Activated CD4-positive, alpha-beta T cell treated with anti-CD3 and anti-CD28 coated beads, Interleukin-2, amount 10 ng/mL, durations not matched to agents 24 days and 14 days (primary cell): Measurements from ENCODE around the gene DBNDD1. TPM values are rescaled to one million over a fixed set of nuclear protein-coding genes. Genes with fewer than 3 reads are reported as not detected.

ENCODE experiments used
- DNase-seq: peaks from one replicate; pipeline ENCODE4 v3.0.0; 2022
- H3K27ac Mint-ChIP-seq: one replicate; pipeline ENCODE4 v1.8.0; 2022; ENCODE audit warnings: mild to moderate bottlenecking, mixed read lengths
- H3K27me3 Mint-ChIP-seq: one replicate; pipeline ENCODE4 v1.8.0; 2022; ENCODE audit warnings: mixed read lengths
- H3K36me3 Mint-ChIP-seq: one replicate; pipeline ENCODE4 v1.8.0; 2022; ENCODE audit warnings: low read depth, mild to moderate bottlenecking, mixed read lengths
- H3K4me1 Mint-ChIP-seq: one replicate; pipeline ENCODE4 v1.8.0; 2021; ENCODE audit warnings: mixed read lengths
- H3K4me3 Mint-ChIP-seq: one replicate; pipeline ENCODE4 v1.8.0; 2022; ENCODE audit warnings: mild to moderate bottlenecking, moderate library complexity, mixed read lengths
- H3K9me3 Mint-ChIP-seq: one replicate; pipeline ENCODE4 v1.8.0; 2021; ENCODE audit warnings: mixed read lengths
- intact Hi-C: fragments of 100-400 bp; cut with micrococcal nuclease; formaldehyde crosslinking; loops from one replicate; pipeline ENCODE4 v1.15.1; 2023
- total RNA-seq: library from RNA; stranded (reverse); gene quantifications from 2 replicates; pipeline ENCODE4 v1.2.3, GENCODE V29; 2022

Gene DBNDD1
- total RNA-seq, 1 donor from 2014 or later: not detected

DNA sequence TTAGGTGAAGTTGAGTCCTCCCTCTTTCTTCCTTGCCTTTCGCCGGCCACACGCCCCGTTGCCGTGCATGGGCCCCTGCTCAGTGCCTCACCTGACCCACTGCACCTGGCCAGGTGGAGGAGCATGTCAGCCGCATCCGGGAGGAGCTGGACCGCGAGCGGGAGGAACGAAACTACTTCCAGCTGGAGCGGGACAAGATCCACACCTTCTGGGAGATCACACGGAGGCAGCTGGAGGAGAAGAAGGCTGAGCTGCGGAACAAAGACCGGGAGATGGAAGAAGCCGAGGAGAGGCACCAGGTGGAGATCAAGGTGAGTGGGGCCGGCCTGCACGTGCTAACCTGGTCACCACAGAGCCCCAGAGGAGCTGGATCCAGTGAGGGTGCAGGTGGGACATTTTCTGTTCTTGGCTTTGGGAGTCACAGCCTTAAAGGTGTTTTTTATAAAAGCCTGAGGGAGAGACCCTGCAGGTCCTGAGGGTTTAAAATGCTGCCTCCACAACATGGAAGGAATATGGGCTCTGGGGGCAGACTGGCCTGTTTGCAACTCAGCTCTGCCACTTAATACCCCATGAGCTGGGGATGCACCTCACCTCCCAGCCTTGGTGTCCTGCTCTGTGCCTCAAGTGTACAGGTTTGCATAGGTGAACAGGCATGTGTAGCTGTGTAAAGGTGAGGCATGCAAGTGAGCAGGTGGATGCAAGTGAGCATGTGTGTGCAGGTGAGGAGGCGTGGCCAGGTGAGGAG lies 12.1 kb upstream of the DBNDD1 start:
- intact Hi-C loops: no loop called here
- DNase-seq: no peak
- Mint-ChIP-seq H3K4me1 (peaks cover 4% of the 10 kb centered on the region), H3K27ac (peak overlapping the region; percentile 83), H3K36me3 (peaks cover 9% of the 10 kb centered on the region), H3K9me3 (peaks cover 6% of the 10 kb centered on the region), H3K4me3 (no peak overlapping the region), H3K27me3 (no peaks in the 10 kb centered on the region)

DNA sequence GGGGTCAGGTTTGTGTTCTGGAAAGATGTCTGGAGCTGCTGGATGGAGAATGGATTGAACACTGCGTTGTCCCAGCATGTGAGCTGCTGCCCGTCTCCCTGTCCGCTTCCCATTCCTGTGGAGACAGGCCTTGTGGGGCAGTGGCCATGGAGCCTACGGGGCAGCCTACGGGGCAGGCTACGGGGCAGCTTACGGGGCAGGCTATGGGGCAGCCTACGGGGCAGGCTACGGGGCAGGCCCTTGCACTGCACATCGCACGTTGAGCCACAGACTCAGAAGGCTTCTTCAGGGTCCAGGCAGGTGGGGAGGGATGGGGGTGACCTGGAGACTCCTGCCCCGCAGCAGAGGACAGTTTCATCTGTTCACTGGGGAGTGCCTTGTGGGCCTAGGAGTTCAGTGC lies 9.7 kb upstream of the DBNDD1 start:
- no peaks in the 10 kb centered on the region for H3K27me3 Mint-ChIP-seq
- no peak overlapping the region for H3K4me3 Mint-ChIP-seq
- H3K36me3 Mint-ChIP-seq: peaks cover 9% of the 10 kb centered on the region
- peaks cover 6% of the 10 kb centered on the region for H3K9me3 Mint-ChIP-seq
- no peak overlapping the region for H3K27ac Mint-ChIP-seq
- DNase-seq: no peak
- intact Hi-C loops: no loop called here
- H3K4me1 Mint-ChIP-seq: peaks cover 12% of the 10 kb centered on the region

DNA sequence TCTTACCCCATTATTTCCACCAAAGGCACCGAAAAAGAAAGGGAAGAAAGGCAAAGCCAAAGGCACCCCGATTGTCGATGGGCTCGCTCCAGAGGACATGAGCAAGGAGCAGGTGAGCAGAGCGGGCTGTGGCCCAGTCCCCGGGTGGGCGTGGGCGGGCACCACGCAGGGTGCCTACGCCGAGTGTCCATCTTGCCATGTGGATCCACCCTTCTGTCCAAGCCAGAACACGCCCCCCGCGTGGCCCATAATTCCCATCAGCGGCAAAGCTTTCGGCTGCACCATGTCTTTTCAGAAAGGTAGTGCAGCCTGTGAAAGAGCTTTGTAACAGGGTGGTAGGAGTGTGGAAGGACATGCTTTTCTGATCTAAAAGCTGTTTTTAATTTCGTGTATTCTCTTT lies 8.4 kb upstream of the DBNDD1 start:
- H3K36me3 Mint-ChIP-seq: peaks cover 9% of the 10 kb centered on the region
- no peak overlapping the region for H3K4me3 Mint-ChIP-seq
- peaks cover 12% of the 10 kb centered on the region for H3K4me1 Mint-ChIP-seq
- intact Hi-C loops: no loop called here
- H3K27ac Mint-ChIP-seq: no peak overlapping the region
- peaks cover 6% of the 10 kb centered on the region for H3K9me3 Mint-ChIP-seq
- DNase-seq: no peak
- no peaks in the 10 kb centered on the region for H3K27me3 Mint-ChIP-seq

DNA sequence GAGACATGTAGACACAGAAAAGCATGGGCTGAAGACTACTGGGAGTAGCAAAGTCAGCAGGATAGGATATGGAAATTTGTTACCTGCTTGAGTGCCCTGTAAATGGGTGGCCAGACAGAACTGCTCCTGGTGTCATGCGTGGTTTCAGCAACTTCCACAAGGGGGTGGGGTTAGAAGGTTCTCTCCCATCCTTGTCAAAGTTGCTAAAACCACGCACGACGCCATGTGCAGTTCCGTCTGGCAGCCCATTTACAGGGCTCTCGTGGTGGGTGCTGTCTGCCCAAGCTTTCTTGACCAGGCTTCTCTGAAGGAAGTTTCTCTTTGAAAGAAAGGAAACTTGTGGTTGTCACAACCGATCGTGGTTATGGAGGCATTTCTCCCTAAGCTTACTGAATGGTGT lies 6.9 kb upstream of the DBNDD1 start:
- intact Hi-C loops: no loop called here
- Mint-ChIP-seq H3K36me3 (peaks cover 2% of the 10 kb centered on the region), H3K4me3 (no peak overlapping the region), H3K4me1 (peaks cover 18% of the 10 kb centered on the region), H3K9me3 (peaks cover 6% of the 10 kb centered on the region), H3K27ac (no peak overlapping the region), H3K27me3 (peaks cover 2% of the 10 kb centered on the region)
- DNase-seq: peak; percentile 67

DNA sequence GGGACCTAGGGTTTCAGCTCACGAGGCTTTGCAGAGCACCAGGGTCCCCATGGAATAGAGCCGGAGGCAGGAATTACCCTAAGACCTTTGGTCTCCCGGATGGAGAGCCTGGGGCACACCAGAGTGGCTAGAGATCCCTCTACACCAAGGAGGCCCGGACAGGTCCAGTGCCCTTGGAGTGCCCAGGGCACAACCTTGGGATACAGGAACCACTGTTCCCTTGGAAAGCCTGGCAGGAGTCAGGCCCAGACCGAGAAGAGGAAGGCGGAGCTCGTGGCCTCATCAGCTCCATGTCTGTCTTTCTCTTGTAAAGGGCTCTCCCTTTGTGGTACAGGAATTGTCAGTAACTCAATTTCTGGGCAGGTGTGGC lies 3.8 kb upstream of the DBNDD1 start:
- H3K27me3 Mint-ChIP-seq: peaks cover 10% of the 10 kb centered on the region
- H3K9me3 Mint-ChIP-seq: peaks cover 6% of the 10 kb centered on the region
- peaks cover 22% of the 10 kb centered on the region for H3K4me1 Mint-ChIP-seq
- DNase-seq: no peak
- peaks cover 2% of the 10 kb centered on the region for H3K36me3 Mint-ChIP-seq
- H3K4me3 Mint-ChIP-seq: peak overlapping the region; percentile 82
- no peak overlapping the region for H3K27ac Mint-ChIP-seq
- intact Hi-C loops: loop anchor here (5.0 kb wide), 1 partner anchor 76 kb away; the partner anchor contains the start of gene DEF8

DNA sequence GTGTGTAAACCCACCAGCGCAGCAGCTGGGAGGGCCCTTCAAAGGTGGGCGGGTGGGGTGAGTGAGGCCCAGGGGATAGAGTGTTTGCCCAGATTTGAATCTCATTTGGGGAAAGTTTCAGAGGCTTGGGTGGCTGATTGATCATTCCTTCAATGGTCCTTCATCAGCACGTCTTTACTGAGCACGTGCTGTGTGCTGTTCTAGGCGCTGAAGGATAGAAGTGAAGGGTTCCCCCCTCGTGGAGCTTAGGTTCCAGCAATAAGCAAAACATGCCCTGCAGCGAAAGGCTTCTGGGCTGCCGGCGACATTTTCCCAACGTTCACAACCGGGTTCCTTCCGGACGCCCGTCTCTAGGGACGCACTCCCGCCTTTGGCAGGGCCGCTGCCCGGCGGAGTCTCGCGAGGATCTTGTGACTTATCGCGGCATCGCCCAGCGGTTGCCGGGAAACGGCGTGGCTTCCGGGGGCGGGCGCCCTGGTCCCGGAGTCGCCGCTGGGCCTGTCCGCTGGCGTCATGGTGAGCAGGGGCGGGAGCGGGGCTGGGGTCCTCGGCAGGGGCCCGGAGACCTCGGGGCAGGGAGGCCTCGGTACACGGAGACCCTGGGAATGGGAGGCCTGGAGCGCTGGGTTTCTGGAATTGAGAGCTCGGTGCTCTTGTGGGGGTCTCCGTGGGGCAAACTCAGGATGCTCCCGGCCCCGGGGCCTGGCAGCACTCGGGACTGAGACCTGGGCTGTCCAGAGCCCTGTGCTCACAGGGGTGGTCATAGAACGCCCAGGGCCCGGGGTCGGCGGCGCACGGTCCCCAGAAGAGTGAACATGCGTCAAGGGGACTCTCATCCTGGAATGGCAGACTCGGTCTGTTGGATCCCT lies 3.2 kb upstream of the DBNDD1 start:
- Mint-ChIP-seq H3K9me3 (peaks cover 6% of the 10 kb centered on the region), H3K27me3 (peaks cover 16% of the 10 kb centered on the region), H3K27ac (peak overlapping the region; percentile 86), H3K4me1 (peaks cover 22% of the 10 kb centered on the region), H3K4me3 (peak overlapping the region; percentile 82), H3K36me3 (peaks cover 2% of the 10 kb centered on the region)
- intact Hi-C loops: loop anchor here (5.0 kb wide), 1 partner anchor 75 kb away; the partner anchor contains the start of gene DEF8
- DNase-seq: peak; percentile 97

DNA sequence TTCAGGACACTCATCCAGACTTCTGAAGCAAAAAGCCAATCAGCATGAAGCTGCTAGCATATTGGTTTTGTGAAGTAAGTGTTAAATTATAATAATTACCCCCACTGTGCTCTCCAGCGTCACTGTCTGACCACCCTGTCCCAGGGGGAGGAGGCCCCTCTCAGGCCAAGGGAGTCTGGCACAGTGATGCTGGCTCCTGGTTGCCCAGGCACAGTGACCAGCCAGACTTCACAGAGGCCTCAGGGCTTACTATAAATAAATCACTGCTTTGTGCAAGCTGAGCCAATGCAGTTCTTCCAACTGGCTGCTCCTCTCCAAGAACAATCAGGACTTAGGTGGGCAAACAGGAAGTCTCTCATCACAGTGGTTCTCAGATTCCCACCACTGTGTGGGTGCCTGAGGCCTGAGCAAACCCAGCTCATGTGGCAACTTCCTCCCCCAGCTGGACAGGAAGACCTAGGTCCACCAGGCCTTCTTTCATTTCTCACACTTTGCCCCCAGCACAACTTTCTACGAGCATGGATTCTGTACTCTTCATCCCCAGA lies 1.7 kb upstream of the DBNDD1 start:
- H3K27ac Mint-ChIP-seq: no peak overlapping the region
- DNase-seq: no peak
- H3K4me3 Mint-ChIP-seq: peak overlapping the region; percentile 17
- peaks cover 6% of the 10 kb centered on the region for H3K9me3 Mint-ChIP-seq
- peaks cover 2% of the 10 kb centered on the region for H3K36me3 Mint-ChIP-seq
- H3K27me3 Mint-ChIP-seq: peaks cover 18% of the 10 kb centered on the region
- peaks cover 17% of the 10 kb centered on the region for H3K4me1 Mint-ChIP-seq
- intact Hi-C loops: loop anchor here (5.0 kb wide), 1 partner anchor 74 kb away; the partner anchor contains the start of gene DEF8

DNA sequence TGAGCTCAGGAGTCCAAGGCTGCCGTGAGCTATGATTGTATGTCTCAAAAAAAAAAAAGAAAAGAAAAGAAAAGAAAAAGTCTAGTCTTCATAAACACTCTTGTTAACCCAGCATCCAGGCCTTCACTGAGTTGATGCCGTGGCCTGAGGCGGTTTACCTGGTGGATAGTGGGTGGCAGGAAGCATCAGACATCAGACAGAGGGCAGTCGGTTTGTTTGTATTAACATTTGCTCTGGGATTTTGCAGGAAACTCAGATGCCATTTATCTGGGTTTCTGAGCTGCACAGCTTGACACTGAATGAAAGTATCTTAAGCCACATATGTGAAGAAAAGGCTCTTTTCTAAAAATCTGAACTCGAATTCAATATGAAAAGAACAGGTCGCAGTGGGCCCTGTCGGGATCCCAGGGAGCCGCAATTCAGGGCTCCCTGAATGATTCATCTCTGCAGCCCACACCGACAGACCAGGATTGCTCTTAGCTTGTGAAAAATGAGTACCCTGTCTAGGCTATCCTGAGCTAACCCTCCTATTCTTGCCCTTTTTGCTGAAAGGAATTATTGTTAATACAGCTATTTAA lies 1.1 kb upstream of the DBNDD1 start:
- Mint-ChIP-seq H3K27ac (no peak overlapping the region), H3K9me3 (peaks cover 6% of the 10 kb centered on the region), H3K36me3 (peaks cover 2% of the 10 kb centered on the region), H3K4me3 (peak overlapping the region; percentile 70), H3K4me1 (peaks cover 16% of the 10 kb centered on the region), H3K27me3 (peaks cover 23% of the 10 kb centered on the region)
- no peak for DNase-seq
- intact Hi-C loops: loop anchor here (5.0 kb wide), 1 partner anchor 73 kb away; the partner anchor contains the start of gene DEF8

DNA sequence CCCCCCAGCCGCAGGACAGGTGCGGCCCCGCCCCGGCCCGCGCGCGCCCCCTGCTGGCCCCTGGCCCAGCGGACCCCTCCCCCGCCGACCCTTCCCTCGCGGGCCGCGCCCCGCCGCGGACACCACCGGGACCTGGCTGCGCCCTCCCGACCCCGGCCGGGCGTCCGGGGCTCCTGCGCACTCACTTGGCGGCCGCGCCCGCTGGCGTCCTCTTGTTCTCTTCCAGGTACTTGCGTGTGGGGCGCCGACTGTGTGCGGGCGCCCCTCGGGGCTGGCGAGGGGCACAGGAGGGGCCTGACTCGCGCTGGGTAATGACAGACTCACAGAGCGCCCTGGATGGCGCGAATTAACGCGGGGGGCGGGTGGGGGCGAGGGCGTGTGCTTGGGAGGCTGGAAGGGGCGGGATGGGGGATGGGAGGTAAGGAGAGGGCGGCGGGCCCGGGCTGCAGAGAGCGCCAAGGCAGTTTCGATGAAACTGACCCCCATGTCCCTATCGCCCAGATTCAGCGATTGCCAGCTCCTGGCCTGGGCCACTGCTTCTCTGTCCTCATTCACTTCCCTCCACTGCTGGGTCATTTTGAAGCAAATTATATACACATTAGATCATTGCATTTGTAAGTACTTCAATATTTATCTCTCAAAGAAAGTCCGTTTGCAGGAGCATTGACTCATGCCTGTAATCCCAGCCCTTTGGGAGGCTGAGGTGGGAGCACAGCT lies 445 bp upstream of the DBNDD1 start:
- H3K27ac Mint-ChIP-seq: no peak overlapping the region
- DNase-seq: peak; percentile 85
- H3K4me1 Mint-ChIP-seq: peaks cover 16% of the 10 kb centered on the region
- peak overlapping the region; percentile 70 for H3K4me3 Mint-ChIP-seq
- peaks cover 6% of the 10 kb centered on the region for H3K9me3 Mint-ChIP-seq
- intact Hi-C loops: loop anchor here (2.0 to 5.0 kb wide), 2 partner anchors 47 to 72 kb away; partner anchors contain the start of gene DEF8
- H3K36me3 Mint-ChIP-seq: peaks cover 2% of the 10 kb centered on the region
- H3K27me3 Mint-ChIP-seq: peaks cover 24% of the 10 kb centered on the region

DNA sequence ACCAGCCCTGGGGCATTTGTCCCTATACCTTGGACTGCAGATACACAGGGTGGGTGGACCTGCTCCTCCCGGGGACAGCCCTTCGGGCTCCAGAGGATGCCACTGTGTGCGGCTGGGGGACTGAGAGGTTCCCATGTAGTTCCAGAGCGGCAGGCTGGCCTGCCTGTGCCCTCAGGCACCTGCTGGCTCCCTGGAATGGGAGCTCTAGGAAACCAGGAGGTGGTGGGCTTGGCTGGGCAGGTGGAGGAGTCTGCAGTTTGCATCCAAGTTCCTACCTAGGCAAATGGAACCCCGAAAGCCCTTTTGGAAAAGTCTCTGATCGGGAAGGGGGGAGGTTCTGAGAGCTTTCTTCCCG lies 982 bp downstream of the DBNDD1 start:
- no peak for DNase-seq
- Mint-ChIP-seq H3K36me3 (peaks cover 2% of the 10 kb centered on the region), H3K4me1 (peaks cover 13% of the 10 kb centered on the region), H3K27me3 (peaks cover 24% of the 10 kb centered on the region), H3K27ac (no peak overlapping the region), H3K4me3 (peak overlapping the region; percentile 68), H3K9me3 (peaks cover 6% of the 10 kb centered on the region)
- intact Hi-C loops: loop anchor here (2.0 kb wide), 1 partner anchor 45 kb away; no protein-coding TSS in a partner anchor

DNA sequence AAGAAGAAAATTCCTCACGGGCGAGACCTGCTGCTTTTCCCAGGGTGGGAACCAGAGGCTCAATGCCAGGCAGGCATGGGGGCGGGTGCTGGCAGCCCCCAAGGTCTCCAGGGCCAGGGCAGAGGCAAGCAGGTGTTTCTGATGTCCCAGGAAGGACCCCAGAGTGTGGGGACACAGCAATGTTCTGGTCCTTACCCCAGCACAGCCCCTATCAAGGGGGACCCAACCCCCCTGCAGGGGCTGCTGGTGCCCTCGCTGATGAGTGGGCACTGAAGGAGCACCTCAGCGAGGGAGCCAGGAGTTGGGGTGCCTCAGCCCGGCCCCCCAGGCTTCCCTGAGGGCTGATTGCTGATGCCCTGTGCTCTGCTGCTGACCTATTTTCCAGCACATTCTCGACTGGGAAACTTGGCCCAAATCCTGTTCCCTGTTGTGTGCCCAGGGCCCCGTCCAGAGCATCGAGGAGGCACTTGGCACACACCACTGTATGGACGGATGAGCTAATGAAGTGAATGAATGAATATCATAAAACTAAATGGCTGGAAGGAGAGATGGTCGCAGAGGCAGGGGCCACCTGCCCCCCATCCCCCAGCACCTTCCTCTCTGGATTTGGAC lies 2.8 kb downstream of the DBNDD1 start:
- Mint-ChIP-seq H3K4me3 (no peak overlapping the region), H3K9me3 (no peaks in the 10 kb centered on the region), H3K4me1 (peaks cover 5% of the 10 kb centered on the region), H3K27ac (no peak overlapping the region), H3K36me3 (no peaks in the 10 kb centered on the region), H3K27me3 (peaks cover 22% of the 10 kb centered on the region)
- intact Hi-C loops: no loop called here
- no peak for DNase-seq

DNA sequence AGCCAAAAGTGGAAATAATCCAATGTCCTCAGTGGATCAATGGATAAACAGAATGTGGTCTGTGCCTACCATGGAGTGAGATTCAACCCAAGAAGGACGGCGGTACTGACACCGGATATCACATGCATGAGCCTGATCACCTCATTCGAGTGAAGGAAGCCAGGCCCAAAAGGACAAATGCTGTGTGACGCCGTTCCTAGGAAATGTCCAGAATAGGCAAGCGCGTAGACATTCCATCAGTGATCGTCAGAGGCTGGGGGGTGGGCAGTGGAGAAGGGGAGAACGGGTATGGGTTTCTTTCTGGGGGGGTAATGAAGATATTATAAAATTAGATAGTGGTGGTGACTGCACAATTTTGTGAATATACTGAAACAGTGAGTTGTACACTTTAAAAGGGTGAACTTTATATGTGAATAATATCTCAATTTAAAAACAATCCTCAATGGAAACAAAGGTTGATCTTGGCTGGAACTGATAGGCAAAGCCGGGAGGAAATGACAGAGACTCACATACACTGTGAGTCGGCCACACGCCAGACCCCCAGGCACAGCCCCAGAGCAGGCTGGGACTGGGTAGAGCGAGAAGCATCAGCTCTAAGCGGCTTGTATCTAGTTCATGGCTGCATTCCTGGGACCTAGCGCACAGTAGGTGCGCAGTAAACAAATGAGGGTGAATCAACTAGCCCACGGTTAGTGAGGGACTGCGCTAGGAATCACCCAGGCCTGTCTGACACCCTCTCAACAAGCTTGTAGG lies 3.5 kb downstream of the DBNDD1 start:
- Mint-ChIP-seq H3K27me3 (peaks cover 22% of the 10 kb centered on the region), H3K27ac (no peak overlapping the region), H3K4me1 (peaks cover 5% of the 10 kb centered on the region), H3K36me3 (no peaks in the 10 kb centered on the region), H3K4me3 (no peak overlapping the region), H3K9me3 (no peaks in the 10 kb centered on the region)
- intact Hi-C loops: no loop called here
- no peak for DNase-seq
